BE2C (cell line): Measurements from ENCODE around the gene TAOK2.
"Not testable (repeated sequence)": the region's sequence is repeated elsewhere in the genome, so short reads cannot be mapped to it uniquely, and the experiment has no call there.

Experiments used
- DNase-seq: peaks from one replicate; pipeline ENCODE4 v3.0.0-alpha.2; 2020
- H3K27me3 ChIP-seq: fragments of 250-450 bp; sonication (Bioruptor Pico); 2 replicates; pipeline ENCODE4 v1.5.1; 2020; ENCODE audit warnings: mild to moderate bottlenecking
- H3K36me3 ChIP-seq: fragments of 250-450 bp; sonication (Bioruptor Pico); 2 replicates; pipeline ENCODE4 v1.5.1; 2020; ENCODE audit warnings: mild to moderate bottlenecking
- H3K4me1 ChIP-seq: fragments of 250-450 bp; sonication (Bioruptor Pico); 2 replicates; pipeline ENCODE4 v1.5.1; 2020
- H3K4me3 ChIP-seq: 2 replicates; pipeline ENCODE4 v1.5.1; 2011; ENCODE audit warnings: low read depth, low read length
- H3K9me3 ChIP-seq: fragments of 250-450 bp; sonication (Bioruptor Pico); 2 replicates; pipeline ENCODE4 v1.5.1; 2020
- TF ChIP-seq, protein P1 (sequence below): IDR thresholded peaks from 2 replicates; pipeline ENCODE4 v1.5.1; 2012; ENCODE audit warnings: mild to moderate bottlenecking, low read depth, low read length

TAOK2 gene

GRCh38 chr16:29958756-29959155 is 14.9 kb upstream of the TAOK2 start:
- Histone ChIP-seq H3K4me1 (no peaks in the 10 kb centered on the region), H3K36me3 (no peaks in the 10 kb centered on the region), H3K27me3 (no peaks in the 10 kb centered on the region), H3K9me3 (no peaks in the 10 kb centered on the region), H3K4me3 (no peak overlapping the region)
- TF ChIP-seq, protein P1, sequence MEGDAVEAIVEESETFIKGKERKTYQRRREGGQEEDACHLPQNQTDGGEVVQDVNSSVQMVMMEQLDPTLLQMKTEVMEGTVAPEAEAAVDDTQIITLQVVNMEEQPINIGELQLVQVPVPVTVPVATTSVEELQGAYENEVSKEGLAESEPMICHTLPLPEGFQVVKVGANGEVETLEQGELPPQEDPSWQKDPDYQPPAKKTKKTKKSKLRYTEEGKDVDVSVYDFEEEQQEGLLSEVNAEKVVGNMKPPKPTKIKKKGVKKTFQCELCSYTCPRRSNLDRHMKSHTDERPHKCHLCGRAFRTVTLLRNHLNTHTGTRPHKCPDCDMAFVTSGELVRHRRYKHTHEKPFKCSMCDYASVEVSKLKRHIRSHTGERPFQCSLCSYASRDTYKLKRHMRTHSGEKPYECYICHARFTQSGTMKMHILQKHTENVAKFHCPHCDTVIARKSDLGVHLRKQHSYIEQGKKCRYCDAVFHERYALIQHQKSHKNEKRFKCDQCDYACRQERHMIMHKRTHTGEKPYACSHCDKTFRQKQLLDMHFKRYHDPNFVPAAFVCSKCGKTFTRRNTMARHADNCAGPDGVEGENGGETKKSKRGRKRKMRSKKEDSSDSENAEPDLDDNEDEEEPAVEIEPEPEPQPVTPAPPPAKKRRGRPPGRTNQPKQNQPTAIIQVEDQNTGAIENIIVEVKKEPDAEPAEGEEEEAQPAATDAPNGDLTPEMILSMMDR: no peak
- DNase-seq: no peak

- no peaks in the 10 kb centered on the region for H3K36me3 ChIP-seq
- TF ChIP-seq, protein P1: no peak
- H3K4me3 ChIP-seq: no peak overlapping the region
- DNase-seq: no peak
- H3K9me3 ChIP-seq: no peaks in the 10 kb centered on the region
- no peaks in the 10 kb centered on the region for H3K4me1 ChIP-seq
- H3K27me3 ChIP-seq: no peaks in the 10 kb centered on the region
These were observed 14.4 kb upstream of the TAOK2 start for GRCh38 chr16:29959293-29959692.

GRCh38 chr16:29959821-29960220 is 13.8 kb upstream of the TAOK2 start:
- not testable (repeated sequence) for H3K9me3 ChIP-seq, H3K4me1 ChIP-seq, H3K27me3 ChIP-seq, H3K4me3 ChIP-seq, H3K36me3 ChIP-seq, DNase-seq

- TF ChIP-seq, protein P1: no peak
- H3K36me3 ChIP-seq: no peaks in the 10 kb centered on the region
- no peak for DNase-seq
These were observed 12.6 kb upstream of the TAOK2 start for GRCh38 chr16:29961127-29961478.

GRCh38 chr16:29961479-29962343 is 12.0 kb upstream of the TAOK2 start, which contains the start of gene TMEM219:
TMEM219 (plus strand) TSS chr16:29962079; CDS start chr16:29963144, 1,065 bp downstream.
- no peaks in the 10 kb centered on the region for H3K27me3 ChIP-seq
- TF ChIP-seq, protein P1: peak; percentile 40
- DNase-seq: peak; percentile 93

More at GRCh38 chr16:29961127-29961478, 12.6 kb upstream of the TAOK2 start:
- Histone ChIP-seq H3K9me3 (no peaks in the 10 kb centered on the region), H3K4me3 (peak overlapping the region; percentile 81), H3K4me1 (no peaks in the 10 kb centered on the region), H3K27me3 (no peaks in the 10 kb centered on the region)

GRCh38 chr16:29962344-29962994 is 11.2 kb upstream of the TAOK2 start:
- no peaks in the 10 kb centered on the region for H3K4me1 ChIP-seq
- TF ChIP-seq, protein P1: no peak
- DNase-seq: no peak
- no peaks in the 10 kb centered on the region for H3K36me3 ChIP-seq
- no peaks in the 10 kb centered on the region for H3K27me3 ChIP-seq
- no peaks in the 10 kb centered on the region for H3K9me3 ChIP-seq
- H3K4me3 ChIP-seq: peak overlapping the region; percentile 81

More at GRCh38 chr16:29961479-29962343, 12.0 kb upstream of the TAOK2 start, which contains the start of gene TMEM219:
- H3K36me3 ChIP-seq: no peaks in the 10 kb centered on the region
- H3K4me3 ChIP-seq: peak within 1 kb of the TSS; percentile 81
- H3K4me1 ChIP-seq: no peaks in the 10 kb centered on the region
- H3K9me3 ChIP-seq: no peaks in the 10 kb centered on the region
